Mononuclear cell (primary cell): ENCODE results near the gene PCCA. TPM values are rescaled to one million over a fixed set of nuclear protein-coding genes. Genes with fewer than 3 reads are reported as not detected.

Experiments used
- H3K27me3 ChIP-seq: 2 replicates; pipeline ENCODE4 v1.6.0; 2011; ENCODE audit warnings: low read length, control low read depth; ENCODE audit not compliant: insufficient read depth
- H3K4me1 ChIP-seq: 2 replicates; pipeline ENCODE4 v1.5.1; 2011; ENCODE audit warnings: mild to moderate bottlenecking, low read length, control low read depth; ENCODE audit not compliant: insufficient read depth
- H3K4me3 ChIP-seq: 2 replicates; pipeline ENCODE4 v1.5.1; 2011; ENCODE audit warnings: mild to moderate bottlenecking, low read length, moderate library complexity
- H3K9me3 ChIP-seq: 2 replicates; pipeline ENCODE4 v1.5.1; 2011; ENCODE audit warnings: low read depth, mild to moderate bottlenecking, control low read depth, low read length
- total RNA-seq: library from RNA; depleted of rRNA; stranded (reverse); fragments of >200 nt; gene quantifications from one replicate; pipeline ENCODE4 v1.2.3, GENCODE V29; 2012

Gene PCCA
- total RNA-seq, 1 donor: 7.9 TPM

- H3K4me3 ChIP-seq: no peak overlapping the region
- no peaks in the 10 kb centered on the region for H3K9me3 ChIP-seq
- peaks cover 8% of the 10 kb centered on the region for H3K4me1 ChIP-seq
- H3K27me3 ChIP-seq: no peaks in the 10 kb centered on the region
These were observed 420.1 kb downstream of the PCCA start for GRCh38 chr13:100508996-100509395.

GRCh38 chr13:100510208-100510957, 421.5 kb downstream of the PCCA start:
- Histone ChIP-seq H3K27me3 (no peaks in the 10 kb centered on the region), H3K4me1 (peaks cover 13% of the 10 kb centered on the region), H3K9me3 (no peaks in the 10 kb centered on the region), H3K4me3 (no peak overlapping the region)

GRCh38 chr13:100511466-100511865, 422.6 kb downstream of the PCCA start:
- no peaks in the 10 kb centered on the region for H3K9me3 ChIP-seq
- peaks cover 11% of the 10 kb centered on the region for H3K4me1 ChIP-seq
- H3K4me3 ChIP-seq: no peak overlapping the region
- H3K27me3 ChIP-seq: no peaks in the 10 kb centered on the region

- Histone ChIP-seq H3K4me1 (peaks cover 4% of the 10 kb centered on the region), H3K9me3 (no peaks in the 10 kb centered on the region), H3K4me3 (no peak overlapping the region), H3K27me3 (no peaks in the 10 kb centered on the region)
These were observed 423.5 kb downstream of the PCCA start for GRCh38 chr13:100512422-100512821.

GRCh38 chr13:100513171-100513570, 424.3 kb downstream of the PCCA start:
- Histone ChIP-seq H3K4me1 (peaks cover 4% of the 10 kb centered on the region), H3K4me3 (no peak overlapping the region), H3K9me3 (no peaks in the 10 kb centered on the region), H3K27me3 (no peaks in the 10 kb centered on the region)

- Histone ChIP-seq H3K27me3 (no peaks in the 10 kb centered on the region), H3K4me1 (peaks cover 4% of the 10 kb centered on the region), H3K9me3 (no peaks in the 10 kb centered on the region), H3K4me3 (no peak overlapping the region)
These were observed 425.2 kb downstream of the PCCA start for GRCh38 chr13:100513987-100514670.

GRCh38 chr13:100514788-100515409, 426.0 kb downstream of the PCCA start:
- H3K4me3 ChIP-seq: no peak overlapping the region

GRCh38 chr13:100515410-100515800, 426.5 kb downstream of the PCCA start:
- peaks cover 4% of the 10 kb centered on the region for H3K4me1 ChIP-seq
- no peaks in the 10 kb centered on the region for H3K9me3 ChIP-seq
- H3K4me3 ChIP-seq: no peak overlapping the region
- H3K27me3 ChIP-seq: no peaks in the 10 kb centered on the region

More at GRCh38 chr13:100514788-100515409, 426.0 kb downstream of the PCCA start:
- Histone ChIP-seq H3K4me1 (peaks cover 4% of the 10 kb centered on the region), H3K27me3 (no peaks in the 10 kb centered on the region), H3K9me3 (no peaks in the 10 kb centered on the region)

GRCh38 chr13:100517135-100517534, 428.2 kb downstream of the PCCA start:
- Histone ChIP-seq H3K4me3 (no peak overlapping the region), H3K9me3 (no peaks in the 10 kb centered on the region), H3K4me1 (peaks cover 4% of the 10 kb centered on the region), H3K27me3 (no peaks in the 10 kb centered on the region)

- Histone ChIP-seq H3K9me3 (no peaks in the 10 kb centered on the region), H3K4me3 (no peak overlapping the region), H3K27me3 (no peaks in the 10 kb centered on the region), H3K4me1 (peaks cover 4% of the 10 kb centered on the region)
These were observed 428.8 kb downstream of the PCCA start for GRCh38 chr13:100517728-100518127.

GRCh38 chr13:100518394-100519062, 429.6 kb downstream of the PCCA start:
- H3K4me1 ChIP-seq: peaks cover 4% of the 10 kb centered on the region
- no peaks in the 10 kb centered on the region for H3K27me3 ChIP-seq
- H3K4me3 ChIP-seq: no peak overlapping the region
- no peaks in the 10 kb centered on the region for H3K9me3 ChIP-seq

- Histone ChIP-seq H3K27me3 (no peaks in the 10 kb centered on the region), H3K4me1 (no peaks in the 10 kb centered on the region), H3K4me3 (no peak overlapping the region), H3K9me3 (no peaks in the 10 kb centered on the region)
These were observed 430.7 kb downstream of the PCCA start for GRCh38 chr13:100519626-100520025.

GRCh38 chr13:100520936-100521850, 432.3 kb downstream of the PCCA start:
- no peaks in the 10 kb centered on the region for H3K9me3 ChIP-seq
- H3K4me3 ChIP-seq: no peak overlapping the region
- no peaks in the 10 kb centered on the region for H3K4me1 ChIP-seq
- H3K27me3 ChIP-seq: no peaks in the 10 kb centered on the region

GRCh38 chr13:100521851-100522617, 433.1 kb downstream of the PCCA start:
- no peaks in the 10 kb centered on the region for H3K9me3 ChIP-seq
- no peak overlapping the region for H3K4me3 ChIP-seq
- no peaks in the 10 kb centered on the region for H3K27me3 ChIP-seq
- H3K4me1 ChIP-seq: no peaks in the 10 kb centered on the region
